Neural cell (in vitro differentiated cells): ENCODE results near the gene HIVEP2. TPM values are rescaled to one million over a fixed set of nuclear protein-coding genes. Genes with fewer than 3 reads are reported as not detected.

Experiments
- H2AFZ ChIP-seq: fragments of 200-600, 300-800 bp; sonication (generic), shearing (Covaris generic); 2 replicates; pipeline ENCODE4 v1.6.0; 2014; ENCODE audit warnings: low read depth, mild to moderate bottlenecking, antibody characterized with exemption, low read length, moderate library complexity
- H3F3A ChIP-seq: fragments of 200-600 bp; shearing (Covaris generic); 2 replicates; pipeline ENCODE4 v1.6.1; 2016; ENCODE audit warnings: mild to moderate bottlenecking, moderate library complexity, mixed read lengths, antibody characterized with exemption, low read length; ENCODE audit not compliant: insufficient read depth, poor library complexity, severe bottlenecking
- H3K27ac ChIP-seq: fragments of 200-600, 300-800 bp; sonication (generic), shearing (Covaris generic); 2 replicates; pipeline ENCODE4 v1.5.1; 2014; ENCODE audit warnings: mild to moderate bottlenecking, low read length, moderate library complexity
- H3K27me3 ChIP-seq: fragments of 300-800, 200-600 bp; sonication (generic), shearing (Covaris generic); 2 replicates; pipeline ENCODE4 v1.6.0; 2014; ENCODE audit warnings: mild to moderate bottlenecking, low read depth, low read length, moderate library complexity; ENCODE audit not compliant: insufficient read depth
- H3K36me3 ChIP-seq: fragments of 300-800, 200-600 bp; sonication (generic), shearing (Covaris generic); 2 replicates; pipeline ENCODE4 v1.5.1; 2014; ENCODE audit warnings: mild to moderate bottlenecking, antibody characterized with exemption, low read length, moderate library complexity; ENCODE audit not compliant: insufficient read depth
- H3K4me2 ChIP-seq: fragments of 300-800, 200-600 bp; sonication (generic), shearing (Covaris generic); 2 replicates; pipeline ENCODE4 v1.6.0; 2014; ENCODE audit warnings: mild to moderate bottlenecking, low read length
- H3K4me3 ChIP-seq: fragments of 300-800, 200-600 bp; sonication (generic), shearing (Covaris generic); 2 replicates; pipeline ENCODE4 v1.5.1; 2014; ENCODE audit warnings: mild to moderate bottlenecking, low read length, moderate library complexity
- H3K79me2 ChIP-seq: fragments of 200-600 bp; shearing (Covaris generic); replicated peaks from 2 replicates; pipeline ENCODE4 v1.6.0; 2014; ENCODE audit warnings: mild to moderate bottlenecking, low read length, moderate library complexity; ENCODE audit not compliant: insufficient read depth
- H3K9ac ChIP-seq: fragments of 300-800, 200-600 bp; sonication (generic), shearing (Covaris generic); 2 replicates; pipeline ENCODE4 v1.6.1; 2016; ENCODE audit warnings: mild to moderate bottlenecking, low read length, mixed read lengths
- H3K9me2 ChIP-seq: fragments of 200-600 bp; shearing (Covaris generic); 2 replicates; pipeline ENCODE4 v1.6.1; 2016; ENCODE audit warnings: mild to moderate bottlenecking, low read length, mixed read lengths; ENCODE audit not compliant: insufficient read depth
- H3K9me3 ChIP-seq: fragments of 200-600, 300-800 bp; sonication (generic), shearing (Covaris generic); 2 replicates; pipeline ENCODE4 v1.6.1; 2016; ENCODE audit warnings: mild to moderate bottlenecking, mixed run types, low read length, moderate library complexity, mixed read lengths
- H4K20me1 ChIP-seq: fragments of 200-600 bp; shearing (Covaris generic); 2 replicates; pipeline ENCODE4 v1.6.1; 2016; ENCODE audit warnings: mild to moderate bottlenecking, mixed run types; ENCODE audit not compliant: insufficient read depth
- EP300 ChIP-seq: fragments of 450-650 bp; conservative IDR thresholded peaks from 2 replicates; pipeline ENCODE4 v1.6.1; 2014; ENCODE audit warnings: antibody characterized with exemption, mild to moderate bottlenecking, moderate library complexity; ENCODE audit not compliant: poor library complexity, severe bottlenecking
- EZH2 ChIP-seq: fragments of 200-600, 300-800 bp; shearing (Covaris generic), sonication (generic); IDR thresholded peaks from 2 replicates; pipeline ENCODE4 v1.6.1; 2014; ENCODE audit warnings: antibody characterized with exemption, low read length, borderline replicate concordance, mild to moderate bottlenecking; ENCODE audit not compliant: insufficient read depth, poor library complexity, severe bottlenecking
- MXI1 ChIP-seq: fragments of 450-650 bp; conservative IDR thresholded peaks from 2 replicates; pipeline ENCODE4 v1.6.1; 2014; ENCODE audit warnings: antibody characterized with exemption, mild to moderate bottlenecking; ENCODE audit not compliant: poor library complexity, severe bottlenecking
- POLR2AphosphoS5 ChIP-seq: IDR thresholded peaks from 2 replicates; pipeline ENCODE4 v1.6.1; 2012
- RAD21 ChIP-seq: fragments of 450-650 bp; conservative IDR thresholded peaks from 2 replicates; pipeline ENCODE4 v1.6.1; 2014; ENCODE audit warnings: antibody characterized with exemption, mild to moderate bottlenecking, moderate library complexity
- REST ChIP-seq: IDR thresholded peaks from 2 replicates; pipeline ENCODE4 v1.6.1; 2012; ENCODE audit warnings: borderline replicate concordance
- SMC3 ChIP-seq: fragments of 450-650 bp; conservative IDR thresholded peaks from 2 replicates; pipeline ENCODE4 v1.6.1; 2014; ENCODE audit warnings: antibody characterized with exemption, mild to moderate bottlenecking, moderate library complexity; ENCODE audit not compliant: poor library complexity
- TAF1 ChIP-seq: IDR thresholded peaks from 2 replicates; pipeline ENCODE4 v1.6.1; 2012; ENCODE audit warnings: low read depth
- polyA plus RNA-seq: library from polyadenylated mRNA; depleted of rRNA; stranded (reverse); fragments of >200 nt; gene quantifications from 2 replicates; pipeline ENCODE4 v1.2.3, GENCODE V29; 2014
- TF ChIP-seq, protein P1 (sequence below): fragments of 450-650 bp; IDR thresholded peaks from 2 replicates; pipeline ENCODE4 v1.5.1; 2014; ENCODE audit warnings: antibody characterized with exemption, mild to moderate bottlenecking, moderate library complexity; ENCODE audit not compliant: poor library complexity, severe bottlenecking

The HIVEP2 gene
- polyA plus RNA-seq, 1 donor from 2014 or later = 6.0 TPM

DNA sequence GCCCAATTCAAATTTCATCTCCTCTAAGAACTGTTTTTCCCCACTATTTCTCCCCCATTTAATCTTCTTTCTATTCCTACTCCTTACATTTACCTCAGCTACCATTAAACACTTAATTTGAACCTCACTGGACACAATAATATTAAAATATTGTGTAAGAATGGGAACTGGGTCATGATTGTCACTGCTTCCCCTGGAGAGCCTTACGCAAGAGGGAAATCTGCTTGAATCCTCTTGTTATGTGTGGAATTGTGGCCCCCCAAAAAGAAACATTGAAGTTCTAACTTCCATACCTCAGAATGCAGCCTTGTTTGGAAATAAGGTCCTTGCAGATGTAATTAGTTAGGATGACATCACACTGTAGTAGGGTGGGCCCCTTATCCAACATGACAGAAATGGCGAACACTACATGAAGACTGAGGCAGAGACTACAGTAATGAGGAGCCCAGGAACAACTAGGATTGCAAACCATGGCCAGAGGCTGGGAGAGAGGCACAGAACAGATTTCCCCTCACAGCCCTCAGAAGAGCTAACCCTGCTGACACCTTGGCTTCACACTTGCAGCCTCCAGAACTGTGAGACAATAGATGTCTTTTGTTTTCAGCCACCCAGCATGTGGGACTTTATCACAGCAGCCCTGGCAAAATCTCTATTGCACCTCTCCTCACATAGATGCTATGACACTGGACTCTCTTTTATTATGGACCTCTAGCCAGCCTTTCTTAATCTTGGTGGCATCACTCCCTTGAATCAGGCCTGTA, 29.9 kb downstream of the HIVEP2 start:
- Histone ChIP-seq H3K4me2 (no peak overlapping the region), H3K9me3 (no peaks in the 10 kb centered on the region), H4K20me1 (no peaks in the 10 kb centered on the region), H3F3A (no peaks in the 10 kb centered on the region), H3K27me3 (no peaks in the 10 kb centered on the region), H2AFZ (no peak overlapping the region), H3K79me2 (no peaks in the 10 kb centered on the region), H3K9ac (no peak overlapping the region), H3K4me3 (no peak overlapping the region), H3K36me3 (no peaks in the 10 kb centered on the region), H3K9me2 (no peaks in the 10 kb centered on the region), H3K27ac (no peak overlapping the region)
- TF ChIP-seq POLR2AphosphoS5 (no peak), MXI1 (no peak), EZH2 (no peak), EP300 (no peak), REST (no peak), SMC3 (no peak), TAF1 (no peak), RAD21 (no peak)
- TF ChIP-seq, protein P1, sequence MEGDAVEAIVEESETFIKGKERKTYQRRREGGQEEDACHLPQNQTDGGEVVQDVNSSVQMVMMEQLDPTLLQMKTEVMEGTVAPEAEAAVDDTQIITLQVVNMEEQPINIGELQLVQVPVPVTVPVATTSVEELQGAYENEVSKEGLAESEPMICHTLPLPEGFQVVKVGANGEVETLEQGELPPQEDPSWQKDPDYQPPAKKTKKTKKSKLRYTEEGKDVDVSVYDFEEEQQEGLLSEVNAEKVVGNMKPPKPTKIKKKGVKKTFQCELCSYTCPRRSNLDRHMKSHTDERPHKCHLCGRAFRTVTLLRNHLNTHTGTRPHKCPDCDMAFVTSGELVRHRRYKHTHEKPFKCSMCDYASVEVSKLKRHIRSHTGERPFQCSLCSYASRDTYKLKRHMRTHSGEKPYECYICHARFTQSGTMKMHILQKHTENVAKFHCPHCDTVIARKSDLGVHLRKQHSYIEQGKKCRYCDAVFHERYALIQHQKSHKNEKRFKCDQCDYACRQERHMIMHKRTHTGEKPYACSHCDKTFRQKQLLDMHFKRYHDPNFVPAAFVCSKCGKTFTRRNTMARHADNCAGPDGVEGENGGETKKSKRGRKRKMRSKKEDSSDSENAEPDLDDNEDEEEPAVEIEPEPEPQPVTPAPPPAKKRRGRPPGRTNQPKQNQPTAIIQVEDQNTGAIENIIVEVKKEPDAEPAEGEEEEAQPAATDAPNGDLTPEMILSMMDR = no peak

GRCh38 chr6:142914369-142914768, 30.6 kb downstream of the HIVEP2 start:
- Histone ChIP-seq H2AFZ (no peak overlapping the region), H3K79me2 (no peaks in the 10 kb centered on the region), H3K9me3 (no peaks in the 10 kb centered on the region), H3K9ac (no peak overlapping the region), H3K9me2 (no peaks in the 10 kb centered on the region), H3K36me3 (no peaks in the 10 kb centered on the region), H3K27me3 (no peaks in the 10 kb centered on the region), H3K4me3 (no peak overlapping the region), H3F3A (no peaks in the 10 kb centered on the region), H4K20me1 (no peaks in the 10 kb centered on the region), H3K4me2 (no peak overlapping the region), H3K27ac (no peak overlapping the region)
- TF ChIP-seq, protein P1 = no peak
- TF ChIP-seq POLR2AphosphoS5 = no peak
- TF ChIP-seq REST = no peak
- TF ChIP-seq EZH2 = no peak
- no peak for TF ChIP-seq RAD21
